Measurements from ENCODE around the gene MCHR1.
"Not testable (repeated sequence)": the region's sequence is repeated elsewhere in the genome, so short reads cannot be mapped to it uniquely, and the experiment has no call there.

The MCHR1 gene

GRCh38 chr22:40701274-40701673 lies 22.0 kb downstream of the MCHR1 start:
- DNase-seq = no peak

GRCh38 chr22:40703174-40703573 lies 23.9 kb downstream of the MCHR1 start:
- no peak for DNase-seq

GRCh38 chr22:40703736-40704135 lies 24.5 kb downstream of the MCHR1 start:
- DNase-seq = no peak

- DNase-seq = no peak
These were observed 26.8 kb downstream of the MCHR1 start for GRCh38 chr22:40705918-40706682.

DNA sequence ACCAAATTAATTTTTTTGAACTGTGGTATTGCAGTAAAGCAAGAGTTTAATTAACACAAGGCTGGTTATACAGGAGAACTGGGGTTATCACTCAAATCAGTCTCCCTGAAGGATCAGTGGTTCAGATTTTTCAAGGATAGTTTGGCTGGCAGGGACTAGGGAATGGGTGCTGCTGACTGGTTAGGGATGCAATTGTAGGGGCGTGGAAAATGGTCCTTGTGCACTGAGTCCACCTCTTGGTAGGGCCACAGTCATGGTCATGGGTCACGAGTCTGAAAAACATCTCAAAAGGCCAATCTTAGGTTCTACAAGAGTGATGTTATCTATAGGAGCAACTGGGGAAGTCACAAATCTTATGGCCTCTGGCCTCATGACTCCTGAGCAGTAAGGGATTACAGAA lies 27.9 kb downstream of the MCHR1 start:
- no peak for DNase-seq

DNA sequence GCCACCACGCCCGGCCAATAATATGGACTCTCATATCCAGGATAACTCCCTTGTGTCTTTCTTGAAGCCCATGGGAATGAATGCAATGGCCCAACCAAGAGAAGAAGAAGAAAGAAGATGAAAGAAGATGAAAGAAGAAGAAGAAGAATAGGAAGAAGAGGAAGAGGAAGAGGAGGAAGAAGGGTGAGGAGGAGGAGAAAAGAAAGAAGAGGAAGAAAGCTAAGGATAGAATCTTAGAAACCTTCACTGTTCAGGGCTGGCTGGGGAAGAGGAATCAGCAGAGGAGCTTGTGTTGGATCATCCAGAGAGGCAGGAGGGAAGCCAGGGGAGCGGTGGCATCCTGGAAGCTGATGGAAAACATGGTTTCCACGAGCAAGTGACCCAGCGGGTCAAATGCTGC lies 28.9 kb downstream of the MCHR1 start:
- DNase-seq = no peak

- peak; percentile 41 for DNase-seq
These were observed 30.6 kb downstream of the MCHR1 start for GRCh38 chr22:40709752-40710413.

DNA sequence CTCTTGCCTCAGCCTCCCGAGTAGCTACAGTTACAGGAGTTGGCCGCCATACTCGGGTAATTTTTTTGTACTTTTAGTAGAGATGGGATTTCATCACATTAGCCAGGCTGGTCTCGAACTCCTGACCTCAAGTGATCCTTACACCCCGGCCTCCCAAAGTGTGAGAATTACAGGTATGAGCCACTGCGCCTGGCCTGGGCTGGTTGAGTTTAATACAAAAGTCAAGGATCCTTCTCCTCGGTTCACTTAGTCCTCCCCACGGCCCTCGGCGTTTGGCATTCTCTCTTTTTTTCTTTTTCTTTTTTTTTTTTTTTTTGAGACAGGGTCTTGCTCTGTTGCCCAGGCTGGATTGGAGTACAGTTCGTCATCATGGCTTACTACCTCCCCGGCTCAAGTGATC lies 33.0 kb downstream of the MCHR1 start:
- no peak for DNase-seq

- no peak for DNase-seq
These were observed 35.4 kb downstream of the MCHR1 start for GRCh38 chr22:40714499-40715337.

DNA sequence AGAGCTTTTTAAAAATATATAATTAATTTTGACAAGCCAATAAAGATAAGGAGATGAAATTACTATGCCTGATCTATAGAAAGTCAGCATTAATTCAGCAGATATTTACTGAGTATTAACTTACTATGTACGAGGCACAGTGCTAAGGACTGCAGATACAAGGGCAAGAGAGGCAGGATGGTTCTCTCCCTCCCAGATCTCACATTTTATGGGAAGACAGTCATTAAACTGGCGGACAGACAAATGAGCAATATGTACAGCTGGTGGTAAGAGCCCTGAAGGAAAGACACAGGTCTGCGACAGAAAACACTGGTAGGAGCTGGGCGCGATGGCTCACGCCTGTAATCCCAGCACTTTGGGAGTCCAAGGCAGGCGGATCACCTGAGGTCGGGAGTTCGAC lies 36.8 kb downstream of the MCHR1 start:
- DNase-seq = no peak

- not testable (repeated sequence) for DNase-seq
These were observed 38.4 kb downstream of the MCHR1 start for GRCh38 chr22:40717657-40718056.

DNA sequence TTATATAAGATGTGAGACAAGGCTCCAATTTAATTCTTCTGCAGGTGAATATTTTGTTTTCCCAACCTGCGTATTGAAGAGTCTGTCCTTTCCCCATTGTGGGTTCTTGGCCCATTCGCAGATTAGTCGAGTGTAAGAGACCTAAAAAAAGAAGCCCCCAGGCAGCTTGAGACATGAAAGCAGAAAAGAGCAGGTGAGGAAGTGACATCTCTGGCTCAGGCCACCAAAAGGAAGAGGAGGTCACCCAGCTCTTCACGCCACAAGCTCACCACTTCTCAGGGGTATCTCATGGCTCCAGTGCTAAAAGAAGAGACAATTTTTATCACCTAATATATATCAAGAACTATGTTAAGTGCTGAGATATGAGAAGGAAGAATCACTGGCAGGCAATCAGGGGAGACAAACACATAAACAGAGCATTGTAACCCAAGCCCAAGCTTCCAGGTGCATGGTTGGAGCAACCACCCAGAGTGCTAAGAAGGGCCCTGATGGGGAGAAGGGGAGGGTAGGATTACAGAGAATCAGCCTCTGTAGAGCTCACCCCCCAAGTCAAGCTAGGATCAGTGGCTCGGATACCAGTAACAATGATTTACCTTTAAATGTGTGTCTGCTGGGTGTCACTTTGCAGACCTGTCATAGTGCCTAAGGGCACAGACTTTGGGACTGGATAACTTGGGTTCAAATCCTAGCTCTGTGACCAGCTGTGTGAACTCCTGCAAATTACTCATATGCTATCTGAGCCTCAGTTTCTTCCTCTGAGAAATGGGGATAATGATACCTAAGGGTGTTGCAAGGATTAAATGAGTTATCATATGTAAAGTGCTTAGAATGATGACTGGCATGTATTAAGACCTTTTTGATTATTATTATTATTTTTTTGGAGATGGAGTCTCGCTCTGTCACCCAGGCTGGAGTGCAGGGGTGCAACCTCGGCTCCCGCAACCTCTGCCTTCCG lies 39.2 kb downstream of the MCHR1 start:
- no peak for DNase-seq

- DNase-seq = no peak
These were observed 40.3 kb downstream of the MCHR1 start for GRCh38 chr22:40719599-40719998.

- DNase-seq = not testable (repeated sequence)
These were observed 40.9 kb downstream of the MCHR1 start for GRCh38 chr22:40720156-40720537.

DNA sequence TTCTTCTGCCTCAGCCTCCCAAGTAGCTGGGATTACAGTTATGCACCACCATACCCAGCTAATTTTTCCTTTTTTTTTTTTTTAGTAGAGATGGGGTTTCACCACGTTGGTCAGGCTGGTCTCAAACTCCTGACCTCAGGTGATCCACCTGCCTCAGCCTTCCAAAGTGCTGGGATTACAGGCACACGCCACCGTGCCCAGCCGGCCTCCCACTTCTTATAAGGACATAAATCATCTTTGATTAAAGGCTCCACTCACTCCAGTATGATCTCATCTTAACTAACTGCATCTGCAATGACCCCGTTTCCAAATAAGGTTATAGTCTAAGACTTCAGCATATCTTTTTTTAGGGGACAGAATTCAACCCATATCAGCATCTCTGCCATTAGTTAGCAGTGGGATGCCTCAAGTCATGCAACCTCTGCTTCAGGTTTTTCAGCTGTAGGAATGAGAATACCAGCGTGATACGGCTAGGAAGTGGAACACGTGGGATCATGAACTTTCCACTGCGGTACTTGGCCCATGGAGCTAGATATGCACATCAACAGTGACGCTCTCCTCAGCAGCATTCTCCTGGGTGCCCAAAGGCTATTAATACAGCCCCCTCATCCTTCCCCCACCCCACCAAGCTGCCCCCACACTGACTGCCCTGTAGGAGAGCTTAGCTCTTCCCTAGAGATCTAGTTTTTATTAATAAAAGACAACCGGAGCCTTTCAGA lies 41.4 kb downstream of the MCHR1 start:
- no peak for DNase-seq

GRCh38 chr22:40721266-40721665 lies 42.0 kb downstream of the MCHR1 start:
- peak; percentile 4 for DNase-seq

- DNase-seq = no peak
These were observed 44.2 kb downstream of the MCHR1 start for GRCh38 chr22:40723396-40723933.

DNA sequence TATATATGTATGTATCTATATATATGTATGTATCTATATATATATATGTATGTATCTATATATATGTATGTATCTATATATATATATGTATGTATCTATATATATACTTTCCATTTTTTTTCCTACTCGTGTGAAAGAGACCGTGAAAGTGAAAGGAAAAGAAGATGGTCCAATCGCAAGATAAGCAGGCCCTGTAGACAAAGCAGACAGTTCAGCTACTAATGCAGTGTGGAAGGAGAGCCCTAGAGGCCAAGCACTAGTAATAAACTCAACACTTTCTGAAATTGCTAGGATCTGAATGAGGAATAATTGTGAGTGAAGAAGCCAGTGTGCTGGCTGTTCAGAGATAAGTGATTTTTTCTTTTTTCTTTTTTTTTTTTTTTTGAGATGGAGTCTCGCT lies 47.2 kb downstream of the MCHR1 start:
- DNase-seq = peak; percentile 67

GRCh38 chr22:40727070-40727963 lies 48.0 kb downstream of the MCHR1 start:
- DNase-seq = no peak

DNA sequence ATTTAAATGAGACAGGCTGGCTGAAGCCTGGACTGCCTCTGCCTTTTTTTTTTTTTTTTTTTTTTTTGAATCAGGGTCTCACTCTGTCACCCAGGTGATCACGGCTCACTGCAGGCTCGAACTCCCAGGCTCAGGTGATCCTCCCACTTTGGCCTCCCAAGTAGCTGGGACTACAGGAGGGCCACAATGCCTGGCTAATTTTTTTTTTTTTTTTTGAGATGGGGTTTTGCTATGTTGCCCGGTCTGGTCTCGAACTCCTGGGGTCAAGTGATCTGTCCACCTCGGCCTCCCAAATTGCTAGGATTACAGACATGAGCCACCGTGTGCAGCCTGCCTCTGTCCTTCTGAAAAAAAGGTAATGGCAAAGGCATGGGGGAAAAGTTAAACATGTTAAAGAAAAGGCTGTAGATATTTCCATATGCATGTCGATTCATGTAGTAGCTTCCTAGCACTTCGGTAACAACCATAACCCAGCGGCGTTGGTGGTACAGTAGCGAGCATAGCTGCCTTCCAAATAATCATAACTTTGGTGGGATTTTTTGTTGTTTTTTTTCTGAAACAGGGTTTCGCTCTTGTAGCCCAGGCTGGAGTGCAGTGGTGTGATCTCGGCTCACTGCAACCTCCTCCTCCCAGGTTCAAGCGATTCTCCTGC lies 48.8 kb downstream of the MCHR1 start:
- DNase-seq = no peak

Measured in inflammatory macrophage treated with lipopolysaccharide for 4 hours (primary cell).